AG04449 (cell line): Measurements from ENCODE around the gene RCN2.

Source experiments
- CTCF ChIA-PET: fragments of 350-600 bp; formaldehyde crosslinking; extraction: SDS; loops from one replicate; lab custom pipeline; 2021; ENCODE audit warnings: antibody characterized with exemption; lab: Yijun Ruan, JAX
- POLR2A ChIA-PET: fragments of 400-600, 350-600 bp; formaldehyde crosslinking; extraction: SDS; loops from one replicate; lab custom pipeline; 2020; ENCODE audit warnings: antibody characterized with exemption, inconsistent platforms; lab: Yijun Ruan, JAX
- DNase-seq: peaks from one replicate; pipeline ENCODE4 v3.0.0-alpha.2; 2010; ENCODE audit warnings: low read depth, low spot score
- H3K4me3 ChIP-seq: 2 replicates; pipeline ENCODE4 v1.5.1; 2011; ENCODE audit warnings: low read depth, mild to moderate bottlenecking, control low read depth, low read length
- CTCF ChIP-seq: IDR thresholded peaks from one replicate; pipeline ENCODE4 v1.5.1; 2011; ENCODE audit warnings: mild to moderate bottlenecking, moderate library complexity, low read length, control low read depth, inconsistent platforms; ENCODE audit not compliant: insufficient read depth; ENCODE audit errors: missing control alignments

RCN2 gene

DNA sequence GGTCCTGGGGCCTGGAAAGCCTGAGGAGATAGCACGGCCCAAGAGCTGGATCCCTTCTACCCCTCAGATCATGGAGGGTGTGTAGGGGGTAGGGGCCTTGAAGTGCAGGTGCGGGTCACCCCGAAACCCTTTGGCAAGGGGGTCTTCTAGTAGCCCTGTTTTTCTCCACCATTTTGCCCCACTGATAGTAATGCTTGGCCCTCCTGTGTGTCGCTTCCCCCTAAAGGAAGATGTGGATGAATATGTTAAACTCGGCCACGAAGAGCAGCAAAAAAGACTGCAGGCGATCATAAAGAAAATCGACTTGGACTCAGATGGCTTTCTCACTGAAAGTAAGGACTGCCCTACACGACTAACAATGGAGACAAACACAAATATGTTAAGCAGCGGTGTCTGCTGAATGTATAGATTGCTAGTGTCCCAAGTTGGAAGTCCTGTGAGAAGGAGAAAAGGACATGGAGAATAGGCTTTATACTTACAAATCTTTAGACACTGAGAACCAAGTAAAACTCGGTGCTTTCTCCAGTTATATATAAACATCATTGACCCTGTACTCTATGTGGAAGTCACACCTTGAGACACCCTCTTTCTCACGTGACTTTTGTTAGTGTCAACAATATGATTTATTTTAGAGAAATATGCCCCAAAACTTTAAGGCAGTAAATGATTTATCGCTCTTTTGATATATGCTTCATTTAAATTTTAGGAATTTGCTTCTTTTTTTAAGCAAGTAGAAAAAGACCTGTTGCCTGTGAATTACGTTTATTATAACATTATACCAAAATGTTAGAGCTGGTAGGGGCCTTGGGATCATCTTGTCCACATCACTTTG lies 802 bp downstream of the RCN2 start:
- CTCF ChIA-PET = interaction anchor here (0.8 to 1.2 kb wide), 2 partner anchors 9 to 91 kb away, joined by 3 to 4 read pairs; no protein-coding TSS in a partner anchor
- no peak for TF ChIP-seq CTCF
- H3K4me3 ChIP-seq = peak overlapping the region; percentile 80
- no peak for DNase-seq
- POLR2A ChIA-PET = interaction anchor here (0.6 kb wide), 1 partner anchor 565 kb away, joined by 3 read pairs; no protein-coding TSS in a partner anchor

- no peak overlapping the region for H3K4me3 ChIP-seq
- no peak for TF ChIP-seq CTCF
- POLR2A ChIA-PET = no interaction called here
- CTCF ChIA-PET = no interaction called here
- DNase-seq = no peak
These were observed 4.1 kb downstream of the RCN2 start for GRCh38 chr15:76935620-76936019.

DNA sequence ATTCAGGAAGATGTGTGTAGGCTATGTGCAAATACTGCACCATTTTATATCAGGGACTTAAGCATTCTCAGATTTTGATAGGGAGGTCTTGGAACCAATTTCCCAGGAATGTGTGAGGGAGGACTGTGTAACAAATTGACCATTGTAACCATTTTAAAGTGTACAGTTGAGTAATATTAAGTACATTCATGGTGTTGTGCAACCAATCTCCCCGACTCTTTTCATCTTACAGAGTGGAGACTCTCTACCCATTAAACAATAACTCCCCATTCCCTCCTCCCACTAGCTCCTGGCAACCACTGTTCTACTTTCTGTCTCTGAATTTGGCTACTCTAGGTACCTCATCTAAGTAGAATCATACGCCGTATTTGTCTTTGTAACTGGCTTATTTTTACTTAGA lies 5.1 kb downstream of the RCN2 start:
- CTCF ChIA-PET = no interaction called here
- POLR2A ChIA-PET = no interaction called here

GRCh38 chr15:76938752-76939151 lies 7.2 kb downstream of the RCN2 start:
- CTCF ChIA-PET = interaction anchor here (1.1 to 1.4 kb wide), 2 partner anchors 12 to 605 kb away, joined by 3 read pairs; no protein-coding TSS in a partner anchor
- POLR2A ChIA-PET = no interaction called here
- DNase-seq = no peak

More for the DNA sequence above, 5.1 kb downstream of the RCN2 start:
- H3K4me3 ChIP-seq = no peak overlapping the region
- no peak for TF ChIP-seq CTCF
- DNase-seq = no peak

DNA sequence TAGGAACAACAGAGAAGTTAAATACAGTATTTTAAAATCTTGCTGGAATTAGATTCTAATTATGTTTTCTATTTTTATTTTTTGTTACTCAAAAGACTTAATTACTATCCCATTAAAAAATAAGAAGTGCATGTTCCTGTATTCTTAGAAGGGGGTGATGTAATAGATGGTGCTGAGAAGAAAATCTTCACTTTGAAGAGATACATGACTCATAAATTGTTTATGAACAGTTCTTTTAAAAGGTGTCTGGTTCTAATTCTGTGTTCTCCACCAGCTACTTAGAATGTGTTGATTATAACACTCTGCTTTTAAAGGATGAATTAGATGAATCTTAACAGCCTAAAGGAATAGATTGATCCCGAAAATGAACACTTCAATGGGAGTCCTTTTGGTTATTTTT lies 8.2 kb downstream of the RCN2 start:
- no peak overlapping the region for H3K4me3 ChIP-seq
- ChIA-PET POLR2A (no interaction called here), CTCF (interaction anchor here (1.1 to 4.3 kb wide), 2 partner anchors 11 to 603 kb away, joined by 3 to 28 read pairs; no protein-coding TSS in a partner anchor)
- no peak for TF ChIP-seq CTCF
- DNase-seq = no peak

More at GRCh38 chr15:76938752-76939151, 7.2 kb downstream of the RCN2 start:
- H3K4me3 ChIP-seq = no peak overlapping the region
- TF ChIP-seq CTCF = no peak

DNA sequence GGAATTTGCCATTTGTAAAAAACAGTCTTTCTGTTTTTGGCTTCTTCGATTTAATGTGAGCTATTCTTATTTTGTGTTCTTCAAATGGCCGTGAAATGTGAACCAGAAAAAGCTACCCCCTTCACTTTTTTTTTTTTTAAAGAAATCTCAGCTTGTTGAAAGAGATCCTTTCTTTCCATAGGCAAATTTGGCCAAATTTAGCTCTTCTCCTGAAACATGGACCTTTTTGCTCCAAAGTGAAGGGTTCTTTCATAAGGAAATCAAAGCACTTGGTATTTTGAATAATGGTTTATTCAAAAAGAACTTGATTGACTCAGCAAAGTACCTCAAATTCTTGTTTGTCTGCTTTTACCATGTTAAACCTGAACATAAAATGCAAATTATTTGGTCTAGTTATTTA lies 10.1 kb downstream of the RCN2 start:
- CTCF ChIA-PET = interaction anchor here (0.8 to 4.3 kb wide), 16 partner anchors 9 to 880 kb away, joined by 3 to 28 read pairs (median 4); no protein-coding TSS in a partner anchor
- no peak for TF ChIP-seq CTCF
- no peak for DNase-seq
- no peak overlapping the region for H3K4me3 ChIP-seq
- POLR2A ChIA-PET = interaction anchor here (1.2 kb wide), 1 partner anchor 601 kb away, joined by 3 read pairs; no protein-coding TSS in a partner anchor
